Mammary epithelial cell (primary cell): ENCODE data around the gene SLC47A2.

Experiments
- EZH2 ChIP-seq: IDR thresholded peaks from 2 replicates; pipeline ENCODE4 v1.6.1; 2012; ENCODE audit warnings: low read length, inconsistent platforms, borderline replicate concordance
- TF ChIP-seq, protein P1 (sequence below), 2 donors: IDR thresholded peaks in 1 of 2; conservative IDR thresholded peaks in 1 of 2; 2 replicates each; pipeline ENCODE4 v1.5.1; 2011 to 2012; ENCODE audit warnings: inconsistent platforms in 2 of 2, low read length in 2 of 2, mild to moderate bottlenecking in 2 of 2, control low read depth in 1 of 2, low read depth in 1 of 2; ENCODE audit not compliant: insufficient read depth in 1 of 2; ENCODE audit errors: extremely low read depth in 1 of 2

DNA sequence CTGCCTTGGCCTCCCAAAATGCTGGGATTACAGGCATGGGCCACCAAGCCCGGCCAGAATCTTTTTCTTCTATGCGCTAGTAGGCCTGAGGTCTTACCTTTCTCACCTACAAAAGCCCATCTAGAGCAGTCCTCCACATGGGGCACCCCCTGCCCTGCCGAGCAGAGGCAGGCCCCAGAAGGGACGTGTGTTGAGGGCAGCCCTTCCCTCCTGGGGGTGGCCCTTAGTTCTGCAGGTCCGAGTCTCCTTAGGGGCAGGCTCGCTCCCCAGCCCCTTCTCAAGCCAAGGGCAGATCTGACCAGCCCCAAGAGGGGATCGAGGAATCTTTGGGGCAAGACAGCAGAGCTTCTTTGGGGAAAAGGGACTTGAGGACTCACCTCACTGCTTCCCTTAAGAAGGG is 49.6 kb upstream of the SLC47A2 start:
- TF ChIP-seq, protein P1, sequence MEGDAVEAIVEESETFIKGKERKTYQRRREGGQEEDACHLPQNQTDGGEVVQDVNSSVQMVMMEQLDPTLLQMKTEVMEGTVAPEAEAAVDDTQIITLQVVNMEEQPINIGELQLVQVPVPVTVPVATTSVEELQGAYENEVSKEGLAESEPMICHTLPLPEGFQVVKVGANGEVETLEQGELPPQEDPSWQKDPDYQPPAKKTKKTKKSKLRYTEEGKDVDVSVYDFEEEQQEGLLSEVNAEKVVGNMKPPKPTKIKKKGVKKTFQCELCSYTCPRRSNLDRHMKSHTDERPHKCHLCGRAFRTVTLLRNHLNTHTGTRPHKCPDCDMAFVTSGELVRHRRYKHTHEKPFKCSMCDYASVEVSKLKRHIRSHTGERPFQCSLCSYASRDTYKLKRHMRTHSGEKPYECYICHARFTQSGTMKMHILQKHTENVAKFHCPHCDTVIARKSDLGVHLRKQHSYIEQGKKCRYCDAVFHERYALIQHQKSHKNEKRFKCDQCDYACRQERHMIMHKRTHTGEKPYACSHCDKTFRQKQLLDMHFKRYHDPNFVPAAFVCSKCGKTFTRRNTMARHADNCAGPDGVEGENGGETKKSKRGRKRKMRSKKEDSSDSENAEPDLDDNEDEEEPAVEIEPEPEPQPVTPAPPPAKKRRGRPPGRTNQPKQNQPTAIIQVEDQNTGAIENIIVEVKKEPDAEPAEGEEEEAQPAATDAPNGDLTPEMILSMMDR (conservative IDR thresholded peaks at IDR 0.05 in 1 of 2, IDR thresholded peaks at IDR 0.05 in 1 of 2; ENCODE audit: extremely low read depth in 1 of 2, insufficient read depth in 1 of 2, low read depth in 1 of 2, low read length in 2 of 2): no peak
- no peak for TF ChIP-seq EZH2
